Measurements from ENCODE around the gene APCDD1. TPM values are rescaled to one million over a fixed set of nuclear protein-coding genes. Genes with fewer than 3 reads are reported as not detected.

APCDD1 gene
- total and polyA plus RNA-seq, 8 donors = 27.6 to 168 (median 136) TPM

GRCh38 chr18:10416065-10416464 lies 38.4 kb upstream of the APCDD1 start:
- no peak for TF ChIP-seq CTCF (IDR thresholded peaks at IDR 0.05)
- intact Hi-C loops (cut with DNase I) = no loop called here
- Histone ChIP-seq H3K9me3 (peaks cover 0 to 3% of the 10 kb centered on the region in 2 donors), H3K27ac (no peak overlapping the region), H3K4me1 (no peaks in the 10 kb centered on the region), H3K36me3 (no peaks in the 10 kb centered on the region), H3K4me3 (no peak overlapping the region), H3K27me3 (no peaks in the 10 kb centered on the region)
- DNase-seq = no peak
- no peak for ATAC-seq

DNA sequence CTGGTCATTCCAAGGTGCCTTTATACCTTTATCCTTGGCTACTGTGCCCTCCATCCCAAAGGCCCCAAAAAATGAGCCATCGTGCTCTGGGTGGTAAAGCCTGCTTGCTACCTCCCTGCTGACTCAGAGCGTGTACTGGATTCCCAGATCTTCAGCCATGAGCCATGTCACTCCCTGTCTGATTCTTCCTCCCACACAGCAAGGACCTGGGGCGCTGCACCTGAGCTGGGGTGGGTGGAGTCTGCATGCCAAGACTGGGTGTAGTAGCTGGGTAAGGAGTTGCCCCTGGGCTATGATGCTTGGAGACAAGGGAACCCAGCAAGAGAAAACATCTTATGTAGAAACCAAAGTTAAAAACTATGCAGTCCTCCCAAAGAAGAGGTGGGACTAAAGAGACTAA lies 37.2 kb upstream of the APCDD1 start:
- H3K27ac ChIP-seq = no peak overlapping the region
- peaks cover 0 to 3% of the 10 kb centered on the region in 2 donors for H3K9me3 ChIP-seq
- no peaks in the 10 kb centered on the region for H3K36me3 ChIP-seq
- DNase-seq (no peak), ATAC-seq (peak; percentile 26)
- intact Hi-C loops (cut with DNase I) = no loop called here
- TF ChIP-seq CTCF (IDR thresholded peaks at IDR 0.05) = no peak
- no peaks in the 10 kb centered on the region for H3K4me1 ChIP-seq
- H3K27me3 ChIP-seq = no peaks in the 10 kb centered on the region
- H3K4me3 ChIP-seq = no peak overlapping the region

GRCh38 chr18:10417664-10418063 lies 36.8 kb upstream of the APCDD1 start:
- H3K36me3 ChIP-seq = no peaks in the 10 kb centered on the region
- peaks cover 0 to 3% of the 10 kb centered on the region in 2 donors for H3K9me3 ChIP-seq
- H3K4me1 ChIP-seq = no peaks in the 10 kb centered on the region
- intact Hi-C loops (cut with DNase I) = no loop called here
- no peaks in the 10 kb centered on the region for H3K27me3 ChIP-seq
- no peak overlapping the region for H3K27ac ChIP-seq
- H3K4me3 ChIP-seq = no peak overlapping the region
- no peak for TF ChIP-seq CTCF (IDR thresholded peaks at IDR 0.05)
- ATAC-seq (peak; percentile 22), DNase-seq (no peak)

- no peaks in the 10 kb centered on the region for H3K36me3 ChIP-seq
- H3K9me3 ChIP-seq = peaks cover 0 to 3% of the 10 kb centered on the region in 2 donors
- TF ChIP-seq CTCF (IDR thresholded peaks at IDR 0.05) = no peak
- no peak for DNase-seq
- no peaks in the 10 kb centered on the region for H3K4me1 ChIP-seq
- intact Hi-C loops (cut with DNase I) = no loop called here
- no peak overlapping the region for H3K4me3 ChIP-seq
- no peak for ATAC-seq
- H3K27me3 ChIP-seq = no peaks in the 10 kb centered on the region
- H3K27ac ChIP-seq = no peak overlapping the region
These were observed 35.6 kb upstream of the APCDD1 start for GRCh38 chr18:10418836-10419235.

DNA sequence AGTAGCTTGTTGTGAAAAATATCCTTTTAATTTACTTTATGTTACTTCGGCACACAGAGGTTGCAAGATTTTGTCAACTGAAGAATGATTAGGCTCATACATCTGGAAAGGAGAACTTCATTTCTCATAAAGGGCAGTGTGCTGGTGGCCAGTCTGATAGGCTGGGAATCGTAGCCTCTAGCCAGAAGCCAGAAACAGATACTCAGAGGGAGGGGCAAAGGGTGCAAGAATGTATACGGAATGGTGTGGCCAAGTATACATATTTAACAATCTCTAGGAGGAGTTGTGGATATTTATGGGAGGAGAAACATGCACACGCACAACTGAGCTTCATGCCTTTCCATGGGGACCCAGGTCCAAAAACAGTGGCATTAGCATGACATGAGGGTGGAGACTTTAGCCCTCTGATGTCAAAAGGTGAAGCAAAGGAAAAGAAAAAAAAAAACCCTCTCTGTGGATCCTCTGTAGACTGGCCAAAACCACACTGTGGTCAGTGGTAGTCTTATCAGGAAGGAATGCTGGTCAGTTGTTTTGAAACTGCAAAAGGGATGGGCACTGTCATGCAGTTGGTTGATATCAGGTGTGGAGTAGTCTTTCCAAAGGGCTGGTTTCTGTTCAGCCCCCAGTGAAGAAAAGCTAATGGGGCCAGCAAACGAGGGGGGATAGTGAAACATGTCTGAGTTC lies 34.9 kb upstream of the APCDD1 start:
- H3K9me3 ChIP-seq = peaks cover 0 to 3% of the 10 kb centered on the region in 2 donors
- H3K4me3 ChIP-seq = no peak overlapping the region
- peaks cover 0 to 4% of the 10 kb centered on the region in 2 donors for H3K27me3 ChIP-seq
- no peaks in the 10 kb centered on the region for H3K36me3 ChIP-seq
- H3K4me1 ChIP-seq = no peaks in the 10 kb centered on the region
- ATAC-seq (no peak), DNase-seq (no peak)
- intact Hi-C loops (cut with DNase I) = no loop called here
- no peak for TF ChIP-seq CTCF (IDR thresholded peaks at IDR 0.05)
- no peak overlapping the region for H3K27ac ChIP-seq
